NCI-H524 (cell line): Measurements from ENCODE around the gene ASRGL1.
A peak's percentile ranks its signal among the peaks of the same experiment; 100 is the strongest.
"Not testable (repeated sequence)": the region's sequence is repeated elsewhere in the genome, so short reads cannot be mapped to it uniquely, and the experiment has no call there.

Source experiments
- DNase-seq, 2 experiments: peaks; one replicate each; lab custom pipeline; 2025; lab: John Stamatoyannopoulos, UW

The ASRGL1 gene

GRCh38 chr11:62352355-62353336 is 15.4 kb downstream of the ASRGL1 start:
- no peak for DNase-seq

- no peak for DNase-seq
These were observed 16.6 kb downstream of the ASRGL1 start for GRCh38 chr11:62353841-62354240.

- no peak for DNase-seq
These were observed 21.0 kb downstream of the ASRGL1 start for GRCh38 chr11:62358273-62358672.

- DNase-seq = no peak
These were observed 22.2 kb downstream of the ASRGL1 start for GRCh38 chr11:62359475-62359874.

- no peak for DNase-seq
These were observed 23.4 kb downstream of the ASRGL1 start for GRCh38 chr11:62360685-62361084.

- DNase-seq = not testable (repeated sequence)
These were observed 31.7 kb downstream of the ASRGL1 start for GRCh38 chr11:62368861-62369477.

GRCh38 chr11:62370743-62371440 is 33.6 kb downstream of the ASRGL1 start:
- DNase-seq = no peak

GRCh38 chr11:62372871-62373270 is 35.6 kb downstream of the ASRGL1 start:
- DNase-seq = no peak

- DNase-seq = no peak
These were observed 36.3 kb downstream of the ASRGL1 start for GRCh38 chr11:62373464-62374119.

- no peak for DNase-seq
These were observed 37.6 kb downstream of the ASRGL1 start for GRCh38 chr11:62374801-62375200.

- DNase-seq = peak in 1 of 2 experiments; percentile 63
These were observed 41.3 kb downstream of the ASRGL1 start for GRCh38 chr11:62378459-62379063.

- DNase-seq = not testable (repeated sequence)
These were observed 42.3 kb downstream of the ASRGL1 start for GRCh38 chr11:62379586-62379985.

- DNase-seq = peak; percentile 35 to 69
These were observed 43.6 kb downstream of the ASRGL1 start for GRCh38 chr11:62380821-62381245.

- no peak for DNase-seq
These were observed 46.6 kb downstream of the ASRGL1 start for GRCh38 chr11:62383822-62384221.

GRCh38 chr11:62386083-62386482 is 48.8 kb downstream of the ASRGL1 start:
- DNase-seq = not testable (repeated sequence)

- DNase-seq = no peak
These were observed 50.1 kb downstream of the ASRGL1 start for GRCh38 chr11:62387381-62387780.

- no peak for DNase-seq
These were observed 51.8 kb downstream of the ASRGL1 start for GRCh38 chr11:62388999-62389398.

- no peak for DNase-seq
These were observed 53.0 kb downstream of the ASRGL1 start for GRCh38 chr11:62390237-62390636.

- DNase-seq = no peak
These were observed 53.5 kb downstream of the ASRGL1 start for GRCh38 chr11:62390722-62391121.

GRCh38 chr11:62391642-62392425 is 54.6 kb downstream of the ASRGL1 start:
- DNase-seq = no peak

- no peak for DNase-seq
These were observed 55.3 kb downstream of the ASRGL1 start for GRCh38 chr11:62392506-62392905.
